Brain microvascular endothelial cell (primary cell): ENCODE measurements around the gene DIS3L2.

Experiments used
- DNase-seq: peaks from one replicate; pipeline ENCODE4 v3.0.0-alpha.2; 2020
- H3K27ac ChIP-seq: fragments of 250-450 bp; sonication (Bioruptor Pico); 2 replicates; pipeline ENCODE4 v1.5.1; 2020; ENCODE audit warnings: mild to moderate bottlenecking, moderate library complexity
- H3K27me3 ChIP-seq: fragments of 250-450 bp; sonication (Bioruptor Pico); replicated peaks from 2 replicates; pipeline ENCODE4 v1.5.1; 2020; ENCODE audit warnings: mild to moderate bottlenecking
- H3K36me3 ChIP-seq: fragments of 250-450 bp; sonication (Bioruptor Pico); replicated peaks from 2 replicates; pipeline ENCODE4 v1.5.1; 2020; ENCODE audit warnings: mild to moderate bottlenecking
- H3K4me3 ChIP-seq: 2 replicates; pipeline ENCODE4 v1.5.1; 2011; ENCODE audit warnings: low read depth, mild to moderate bottlenecking, control low read depth, low read length, moderate library complexity
- in situ Hi-C: cut with HindIII; loops from 2 replicates; pipeline ENCODE4 v1.10.0; 2017; ENCODE audit warnings: low sequenced_read_pairs, low pct_ligation_motif_present
- TF ChIP-seq, protein P1 (sequence below): IDR thresholded peaks from 2 replicates; pipeline ENCODE4 v1.5.1; 2011; ENCODE audit warnings: low read depth, mild to moderate bottlenecking, moderate library complexity, low read length, control low read depth, inconsistent platforms; ENCODE audit errors: missing control alignments

Gene DIS3L2

DNA sequence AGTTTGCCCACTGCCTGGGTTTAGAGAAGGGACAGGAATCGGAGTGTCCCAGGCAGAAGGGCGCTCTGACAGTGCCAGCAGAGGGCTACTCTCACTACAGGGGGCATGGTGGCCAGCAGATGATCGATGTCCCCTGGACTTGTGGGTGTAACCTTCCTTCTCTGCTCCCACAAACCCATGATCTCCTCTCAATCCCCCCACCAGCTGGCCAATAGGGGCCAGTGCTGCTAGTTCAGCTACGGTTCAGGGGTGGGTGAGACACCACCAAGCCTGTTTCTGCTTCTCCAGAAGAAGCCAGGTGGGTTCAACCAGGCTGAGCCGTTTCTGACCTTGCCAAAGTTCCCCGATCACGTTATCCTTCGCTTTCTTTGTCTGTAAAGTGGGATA is 36.6 kb upstream of the DIS3L2 start:
- Histone ChIP-seq H3K27me3 (peaks cover 63% of the 10 kb centered on the region), H3K4me3 (no peak overlapping the region), H3K36me3 (no peaks in the 10 kb centered on the region), H3K27ac (no peak overlapping the region)
- no peak for DNase-seq
- in situ Hi-C loops = no loop called here
- TF ChIP-seq, protein P1, sequence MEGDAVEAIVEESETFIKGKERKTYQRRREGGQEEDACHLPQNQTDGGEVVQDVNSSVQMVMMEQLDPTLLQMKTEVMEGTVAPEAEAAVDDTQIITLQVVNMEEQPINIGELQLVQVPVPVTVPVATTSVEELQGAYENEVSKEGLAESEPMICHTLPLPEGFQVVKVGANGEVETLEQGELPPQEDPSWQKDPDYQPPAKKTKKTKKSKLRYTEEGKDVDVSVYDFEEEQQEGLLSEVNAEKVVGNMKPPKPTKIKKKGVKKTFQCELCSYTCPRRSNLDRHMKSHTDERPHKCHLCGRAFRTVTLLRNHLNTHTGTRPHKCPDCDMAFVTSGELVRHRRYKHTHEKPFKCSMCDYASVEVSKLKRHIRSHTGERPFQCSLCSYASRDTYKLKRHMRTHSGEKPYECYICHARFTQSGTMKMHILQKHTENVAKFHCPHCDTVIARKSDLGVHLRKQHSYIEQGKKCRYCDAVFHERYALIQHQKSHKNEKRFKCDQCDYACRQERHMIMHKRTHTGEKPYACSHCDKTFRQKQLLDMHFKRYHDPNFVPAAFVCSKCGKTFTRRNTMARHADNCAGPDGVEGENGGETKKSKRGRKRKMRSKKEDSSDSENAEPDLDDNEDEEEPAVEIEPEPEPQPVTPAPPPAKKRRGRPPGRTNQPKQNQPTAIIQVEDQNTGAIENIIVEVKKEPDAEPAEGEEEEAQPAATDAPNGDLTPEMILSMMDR = no peak

DNA sequence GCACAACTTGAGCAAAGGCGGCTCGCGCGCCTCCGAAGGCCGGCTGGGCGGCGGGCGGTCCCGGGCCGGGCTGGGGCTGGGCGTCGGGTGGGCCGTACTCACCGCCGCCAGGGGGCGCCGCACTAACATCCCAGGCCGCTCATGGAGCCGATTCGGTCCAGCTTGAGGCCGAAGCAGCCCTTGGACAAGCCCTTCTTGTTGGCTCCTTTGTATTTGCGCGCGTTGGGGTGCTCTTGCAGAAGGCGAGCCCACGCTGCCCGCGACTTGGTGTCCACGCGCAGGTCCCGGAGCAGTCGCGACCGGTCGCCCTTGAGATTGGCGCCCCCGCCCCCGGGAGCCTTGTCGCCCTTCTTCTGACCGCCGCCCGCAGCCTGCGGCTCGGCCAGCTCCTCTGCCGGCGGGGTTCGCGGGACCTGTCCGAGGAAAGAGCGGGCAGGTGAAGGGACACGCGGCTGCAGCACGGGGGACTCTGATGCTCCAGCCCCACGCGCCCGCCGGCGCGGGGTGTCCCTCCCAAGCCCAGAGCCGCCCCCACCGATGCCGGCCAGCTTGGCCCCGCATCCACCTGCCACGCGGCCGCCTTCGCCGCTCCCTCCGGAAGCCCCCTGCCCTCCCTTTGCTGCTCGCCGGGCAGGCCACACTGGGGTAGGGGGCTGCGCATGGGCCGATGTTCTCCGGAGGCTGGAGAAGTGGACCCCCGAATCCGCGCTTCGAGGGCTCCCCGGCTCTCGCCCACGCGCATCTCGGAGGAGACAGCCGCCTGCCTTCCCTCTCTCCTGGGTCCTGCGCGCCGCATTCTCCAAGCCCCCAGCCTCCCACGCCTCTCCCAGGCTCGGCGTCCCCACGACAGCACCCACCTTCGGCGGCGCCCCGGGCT is 36.0 kb upstream of the DIS3L2 start:
- Histone ChIP-seq H3K27me3 (peaks cover 66% of the 10 kb centered on the region), H3K27ac (no peak overlapping the region), H3K4me3 (peak overlapping the region; percentile 43), H3K36me3 (no peaks in the 10 kb centered on the region)
- in situ Hi-C loops = no loop called here
- DNase-seq = peak; percentile 74
- TF ChIP-seq, protein P1 = peak; percentile 72

DNA sequence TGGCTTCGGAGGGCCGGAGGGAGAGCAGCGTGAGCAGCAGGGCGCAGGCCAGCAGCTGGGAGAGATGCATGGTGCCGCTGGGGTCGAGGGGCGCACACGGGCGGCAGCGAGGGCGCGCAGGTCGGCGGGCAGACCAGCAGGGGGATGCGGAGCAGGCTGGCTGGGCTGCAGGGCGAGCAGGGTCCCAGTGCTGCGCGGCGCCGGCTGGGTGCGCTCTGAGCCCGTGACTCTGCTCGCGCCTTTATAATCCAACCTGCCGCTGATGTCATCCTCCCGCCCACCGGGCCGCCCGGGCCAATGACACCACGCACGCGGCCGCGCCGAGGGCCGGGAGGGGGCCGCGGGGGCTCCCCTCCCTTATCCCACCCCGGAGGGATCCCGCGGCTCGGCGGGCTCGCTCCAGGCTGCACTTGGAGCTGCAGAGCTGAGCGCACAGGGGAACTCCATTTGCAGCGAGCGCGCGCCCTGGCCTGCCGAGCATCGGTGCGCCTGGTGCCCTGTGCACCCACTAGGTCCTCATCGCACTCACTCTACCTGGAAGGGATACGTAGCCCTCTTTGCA is 35.3 kb upstream of the DIS3L2 start, which contains the start of gene NPPC:
Gene NPPC (minus strand): TSS at position 217 of the 562 bp plus-strand sequence. CDS start 147 bp downstream, at position 70.
- Histone ChIP-seq H3K36me3 (no peaks in the 10 kb centered on the region), H3K27me3 (peaks cover 69% of the 10 kb centered on the region), H3K27ac (no peak within 1 kb of the TSS), H3K4me3 (peak within 1 kb of the TSS; percentile 43)
- TF ChIP-seq, protein P1 = peak; percentile 31
- peak; percentile 22 for DNase-seq
- in situ Hi-C loops = no loop called here

DNA sequence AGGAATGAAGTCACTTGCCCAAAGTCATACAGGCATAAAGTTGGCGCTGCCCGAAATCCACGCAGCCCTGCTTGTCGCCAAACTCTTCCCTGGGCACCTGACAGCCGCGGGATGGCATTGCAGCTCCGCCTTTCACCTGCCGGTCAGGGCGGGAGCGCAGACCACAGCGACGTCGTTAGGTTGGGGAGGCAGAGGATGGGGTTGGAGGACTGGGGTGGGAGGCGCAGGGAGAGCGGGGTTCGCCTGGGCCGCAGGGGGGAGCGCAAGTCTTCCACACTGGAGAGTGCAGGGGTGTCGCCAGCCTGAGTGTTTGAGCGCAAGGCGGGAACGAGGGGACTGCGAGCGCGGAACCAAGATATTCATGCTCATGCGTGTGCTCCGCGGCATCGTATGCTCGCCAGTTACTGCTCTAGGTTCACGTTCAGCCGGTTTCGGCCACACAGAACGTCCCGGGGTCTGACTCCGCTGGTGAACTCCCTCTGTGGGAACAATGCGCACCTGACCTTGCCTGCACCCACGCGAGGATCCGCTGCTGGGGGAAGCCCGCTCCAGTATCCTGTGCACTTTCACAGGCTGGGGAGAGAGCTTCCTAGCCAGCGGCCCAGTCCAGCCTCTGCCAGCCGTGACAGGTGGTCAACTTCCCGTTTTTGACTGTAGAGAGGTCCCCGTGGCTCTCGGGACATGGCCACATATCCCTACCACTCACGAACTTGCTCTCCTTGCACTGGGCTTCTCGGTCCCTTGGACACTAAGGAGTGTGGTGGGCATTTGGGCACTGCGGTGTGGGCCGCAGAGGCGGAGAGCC is 34.5 kb upstream of the DIS3L2 start:
- in situ Hi-C loops = no loop called here
- Histone ChIP-seq H3K4me3 (peak overlapping the region; percentile 20), H3K36me3 (no peaks in the 10 kb centered on the region), H3K27ac (no peak overlapping the region), H3K27me3 (peaks cover 73% of the 10 kb centered on the region)
- no peak for DNase-seq
- TF ChIP-seq, protein P1 = no peak

DNA sequence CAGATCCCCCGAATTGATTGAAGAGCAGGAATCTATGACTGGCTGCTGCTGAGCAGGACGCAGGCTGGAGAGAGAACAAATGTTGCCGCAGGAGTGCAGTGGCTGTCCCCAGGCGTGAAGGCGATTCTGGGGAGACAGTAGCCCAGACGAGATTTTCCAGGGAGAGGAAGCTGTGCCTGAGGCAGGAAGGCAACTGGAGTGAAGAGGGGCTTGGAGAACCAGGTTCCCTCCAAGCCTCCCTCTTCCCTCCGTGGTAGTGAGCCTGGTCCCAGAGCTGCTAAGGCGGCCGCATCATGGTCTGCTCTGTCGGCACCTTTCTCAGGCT is 34.0 kb upstream of the DIS3L2 start:
- Histone ChIP-seq H3K27me3 (peaks cover 71% of the 10 kb centered on the region), H3K36me3 (no peaks in the 10 kb centered on the region), H3K27ac (no peak overlapping the region), H3K4me3 (no peak overlapping the region)
- in situ Hi-C loops = no loop called here
- TF ChIP-seq, protein P1 = no peak
- no peak for DNase-seq
